K562 (cell line): ENCODE measurements around the gene RALY. TPM values are rescaled to one million over a fixed set of nuclear protein-coding genes. Genes with fewer than 3 reads are reported as not detected.

Experiments
- FOXJ2 ChIP-seq: fragments of 200-800 bp; sonication (Bioruptor generic); IDR thresholded peaks from 2 replicates; pipeline ENCODE4 v1.6.1; 2016; ENCODE audit warnings: missing genetic modification characterization, missing compliant biosample characterization
- HEY1 ChIP-seq: fragments of 250-450 bp; sonication (Bioruptor Pico); IDR thresholded peaks from 2 replicates; pipeline ENCODE4 v1.5.0; 2020; ENCODE audit warnings: mild to moderate bottlenecking, moderate library complexity, borderline replicate concordance
- LEF1 ChIP-seq: fragments of 450-650 bp; IDR thresholded peaks from 2 replicates; pipeline ENCODE4 v1.6.1; 2016; ENCODE audit warnings: mild to moderate bottlenecking
- PML ChIP-seq: IDR thresholded peaks from 2 replicates; pipeline ENCODE4 v1.6.1; 2012; ENCODE audit warnings: low read length, inconsistent platforms
- POLR2G ChIP-seq: fragments of 200-400 bp; formaldehyde crosslinking; IDR thresholded peaks from 2 replicates; pipeline ENCODE4 v1.6.1; 2017; ENCODE audit warnings: low read depth, mild to moderate bottlenecking, antibody characterized with exemption, low read length, moderate library complexity
- PYGO2 ChIP-seq: fragments of 450-650 bp; IDR thresholded peaks from 2 replicates; pipeline ENCODE4 v1.6.1; 2016; ENCODE audit warnings: mild to moderate bottlenecking, missing genetic modification characterization, moderate library complexity, missing compliant biosample characterization
- REST ChIP-seq, 2 experiments: fragments of 450-650 bp; formaldehyde crosslinking in 1 of 2; IDR thresholded peaks; 2 replicates each; pipeline versions ENCODE4 v1.4.0 to v1.6.1; 2014 to 2020; ENCODE audit warnings: mild to moderate bottlenecking in 2 of 2, borderline replicate concordance in 1 of 2, low read depth in 1 of 2
- SREBF2 ChIP-seq: sonication (generic); formaldehyde crosslinking; IDR thresholded peaks from 2 replicates; pipeline ENCODE4 v1.4.0; 2020; ENCODE audit warnings: mild to moderate bottlenecking, missing genetic modification reagents
- SRF ChIP-seq, 2 experiments: fragments of 250-450, 450-650 bp in 1 of 2; sonication (Bioruptor Pico) in 1 of 2; sonication (generic) in 1 of 2; formaldehyde crosslinking; IDR thresholded peaks; 2 replicates each; pipeline versions ENCODE4 v1.5.0 to v1.5.1; 2020 to 2022; ENCODE audit warnings: mild to moderate bottlenecking in 1 of 2, missing genetic modification reagents in 1 of 2
- STAT6 ChIP-seq: sonication (generic); formaldehyde crosslinking; IDR thresholded peaks from 2 replicates; pipeline ENCODE4 v1.8.1; 2023; ENCODE audit warnings: mild to moderate bottlenecking, missing genetic modification reagents
- ZBTB1 ChIP-seq: sonication (generic); formaldehyde crosslinking; IDR thresholded peaks from 2 replicates; pipeline ENCODE4 v1.8.1; 2023; ENCODE audit warnings: missing genetic modification reagents, low read depth, mild to moderate bottlenecking, borderline replicate concordance
- ZBTB9 ChIP-seq: fragments of 450-650 bp; formaldehyde crosslinking; IDR thresholded peaks from 2 replicates; pipeline ENCODE4 v1.4.0; 2020; ENCODE audit warnings: mild to moderate bottlenecking, moderate library complexity
- ZNF76 ChIP-seq: fragments of 250-450 bp; sonication (Bioruptor Pico); IDR thresholded peaks from 2 replicates; pipeline ENCODE4 v1.4.0; 2020; ENCODE audit warnings: mild to moderate bottlenecking, moderate library complexity, borderline replicate concordance
- ZNF766 ChIP-seq: fragments of 200-800 bp; sonication (Bioruptor generic); conservative IDR thresholded peaks from 2 replicates; pipeline ENCODE4 v1.6.1; 2016; ENCODE audit warnings: missing genetic modification characterization, missing compliant biosample characterization
- polyA plus RNA-seq, 8 experiments: library from polyadenylated mRNA; depleted of rRNA in 4 of 8; stranded (reverse) in 5 of 8; unstranded in 3 of 8; fragments of >200 nt; fragmentation: Nextera tagmentation in 2 of 8; fragmentation: Illumina TruSeq in 1 of 8; extraction: Ambion mirVana in 2 of 8; extraction: Trizol in 1 of 8; gene quantifications; 2 replicates each; pipeline versions ENCODE4 v1.2.1 to v1.2.3, GENCODE V29; 2011 to 2014; ENCODE audit warnings: inconsistent platforms in 1 of 8, missing spikeins in 1 of 8
- total RNA-seq, 7 experiments: library from RNA; depleted of rRNA in 6 of 7; stranded (reverse); fragments of >200 nt in 6 of 7; fragmentation: Illumina TruSeq in 2 of 7; extraction: Trizol in 2 of 7; gene quantifications; 2 replicates each; pipeline versions ENCODE4 v1.2.1 to v1.2.3, GENCODE V29; 2011 to 2021; ENCODE audit warnings: low replicate concordance in 1 of 7

Gene RALY
- total and polyA plus RNA-seq, 9 of the 15 experiments (the other 6 are each of a cell fraction or from before 2014, with no cell fraction given): 0.80 to 207 (median 128) TPM

- TF ChIP-seq POLR2G: no peak
- TF ChIP-seq ZBTB9 (CRISPR knock-in tag): no peak
- TF ChIP-seq HEY1: no peak
- TF ChIP-seq ZBTB1 (CRISPR knock-in tag): no peak; the same call in 1 of the 2 replicates
- peak in 1 of 2 experiments; percentile 76; a peak in 2 of 4 replicates for TF ChIP-seq SRF (CRISPR knock-in tag; IDR thresholded peaks at IDR 0.05)
- peak; percentile 80; the same call in 1 of the 2 replicates for TF ChIP-seq PML
- no peak for TF ChIP-seq PYGO2 (tag)
- no peak for TF ChIP-seq ZNF766
- no peak for TF ChIP-seq FOXJ2 (tag)
- no peak for TF ChIP-seq STAT6
- TF ChIP-seq SREBF2 (CRISPR knock-in tag): no peak
- TF ChIP-seq ZNF76 (CRISPR knock-in tag): no peak
- TF ChIP-seq LEF1: no peak
- peak; percentile 36; the same call in 1 of the 2 replicates for TF ChIP-seq REST (IDR thresholded peaks at IDR 0.05; ENCODE audit: borderline replicate concordance)
- TF ChIP-seq REST (CRISPR knock-in tag; IDR thresholded peaks at IDR 0.05; ENCODE audit: low read depth): no peak
Measured at GRCh38 chr20:33992923-33993575, 662 bp upstream of the RALY start (continued).
